IPS-NIHi7 (cell line): ENCODE data around the gene PARP6.

ENCODE experiments used
- DNase-seq: peaks from one replicate; pipeline ENCODE4 v3.0.0; 2012; ENCODE audit warnings: mixed read lengths; ENCODE audit errors: extremely low spot score

The PARP6 gene

DNA sequence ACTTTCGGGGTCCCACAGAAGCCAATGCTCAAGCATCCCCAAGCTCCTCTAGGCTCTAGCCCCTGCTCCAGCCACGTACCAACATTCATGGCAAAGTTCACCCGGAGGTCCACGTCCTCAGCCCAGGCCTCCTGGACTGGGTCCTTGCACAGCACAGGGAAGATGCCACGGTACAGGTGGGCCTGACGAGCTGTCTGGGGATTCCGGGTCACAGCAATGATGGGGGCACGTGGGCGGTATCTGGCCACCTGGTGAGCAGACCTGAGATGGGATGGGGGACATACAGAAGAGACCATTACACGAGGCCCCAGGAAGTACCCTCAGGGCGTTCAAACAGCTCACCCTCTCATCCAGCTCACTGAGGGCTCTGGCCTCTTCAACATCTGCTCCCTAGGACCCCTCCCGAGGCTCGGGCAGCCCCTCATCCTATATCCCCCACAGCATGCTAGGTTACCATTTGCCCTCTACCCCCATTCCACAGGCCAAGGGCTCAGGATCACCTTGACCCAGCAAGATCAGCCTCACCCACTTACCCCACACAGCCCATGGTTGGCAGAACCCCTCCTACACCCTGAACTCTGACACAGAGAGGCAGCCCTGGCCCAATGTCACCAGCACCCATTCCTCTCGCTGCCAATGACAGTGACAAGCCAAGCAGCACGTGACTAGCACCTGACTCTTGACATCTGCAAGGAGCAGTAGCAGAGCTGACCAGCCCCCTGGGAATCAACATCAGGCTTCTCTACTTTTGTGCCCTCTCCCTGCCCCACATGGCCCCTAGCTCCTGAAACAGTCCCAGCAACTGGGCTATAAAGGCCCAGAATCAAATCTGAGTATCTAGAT is 71.7 kb downstream of the PARP6 start:
- no peak for DNase-seq

GRCh38 chr15:72199721-72200212 is 72.6 kb downstream of the PARP6 start:
- DNase-seq: peak; percentile 84

- no peak for DNase-seq
These were observed 73.2 kb downstream of the PARP6 start for GRCh38 chr15:72199205-72199515.

DNA sequence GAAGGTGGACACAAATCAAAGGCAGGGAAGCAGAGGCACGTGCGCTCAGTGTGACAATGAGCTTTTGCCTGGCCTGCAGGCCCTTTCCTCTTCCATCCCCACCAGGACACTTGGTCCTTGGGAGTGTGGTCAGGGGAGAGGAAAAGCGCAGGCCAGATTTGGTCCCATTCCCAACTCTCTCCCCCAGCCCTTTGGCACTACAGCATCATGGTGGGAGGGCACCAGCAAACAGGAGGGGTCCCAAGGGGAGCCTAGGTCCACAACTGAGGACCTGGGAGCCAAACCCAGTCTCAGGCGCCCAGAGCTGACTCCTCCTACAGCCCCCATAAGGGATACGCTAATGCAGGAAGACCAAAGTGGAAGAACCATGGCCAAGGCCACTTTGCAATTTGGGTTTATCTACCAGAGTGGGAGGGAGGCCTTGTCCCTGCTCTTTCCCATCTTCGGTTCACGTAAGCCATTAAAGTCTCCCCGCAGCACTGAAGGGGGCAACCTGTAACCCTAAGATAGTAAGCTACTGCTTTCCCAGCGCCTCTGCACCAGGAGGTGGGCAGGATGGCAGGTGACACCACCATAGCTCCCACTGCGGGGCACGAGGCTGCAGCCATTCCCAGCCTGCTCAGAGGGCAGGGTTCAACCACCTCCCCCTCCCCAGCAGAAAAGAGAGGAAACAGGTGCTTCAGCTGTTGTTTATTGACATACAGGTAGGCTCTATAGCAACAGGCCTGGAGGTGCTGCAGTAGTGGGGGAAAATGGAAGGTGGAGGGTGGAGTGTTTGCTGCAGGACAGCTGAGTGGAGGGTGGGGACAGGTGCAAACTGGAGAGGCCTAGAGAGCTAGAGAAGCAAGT is 73.8 kb downstream of the PARP6 start:
- DNase-seq: no peak

DNA sequence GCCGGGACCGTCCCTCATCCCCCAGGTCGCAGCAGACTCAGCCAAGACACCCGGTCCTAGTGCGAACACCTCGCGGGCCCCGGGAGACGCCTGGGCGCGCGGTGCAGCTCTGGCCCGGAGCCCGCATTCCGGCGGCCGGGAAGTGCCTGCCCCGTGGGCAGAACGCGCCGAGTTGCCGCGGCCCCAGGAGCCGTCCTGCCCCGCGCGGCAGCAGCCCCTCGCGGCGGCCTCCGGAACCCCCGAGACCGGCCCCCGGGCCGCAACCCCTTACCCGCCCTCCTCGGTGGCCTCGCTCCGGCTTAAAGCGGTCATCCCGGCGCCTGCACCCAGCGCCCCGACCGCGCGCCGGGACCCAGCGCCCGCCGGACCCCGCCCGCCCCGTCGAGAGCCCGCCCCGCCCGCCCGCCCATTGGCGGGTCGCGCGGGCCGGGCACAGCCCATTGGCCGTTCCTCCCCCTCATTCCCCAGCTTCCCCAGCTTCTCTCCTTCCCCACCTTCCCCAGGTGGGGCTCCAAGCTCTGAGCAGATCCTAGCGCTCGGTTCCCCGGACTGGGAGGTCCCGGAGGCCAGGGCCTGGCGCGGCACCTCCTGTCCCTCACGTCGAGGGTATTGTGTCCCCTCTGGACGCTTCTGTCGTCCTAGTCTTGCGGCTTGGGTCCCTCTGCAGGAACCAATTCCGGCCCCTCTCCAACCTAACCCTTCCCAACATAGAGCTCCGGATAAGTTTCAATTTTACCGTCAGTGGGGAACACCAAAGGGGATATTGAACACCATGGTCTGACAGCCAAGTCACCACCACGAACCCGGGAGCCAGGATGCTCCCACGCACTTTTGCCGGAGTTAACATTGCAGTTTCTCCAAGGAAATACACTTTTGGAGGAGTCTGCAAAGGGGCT is 74.6 kb downstream of the PARP6 start, which contains the start of gene GRAMD2A:
TSS of gene GRAMD2A (minus strand) at position 328 of the 896 bp plus-strand sequence.
- DNase-seq: peak; percentile 95

DNA sequence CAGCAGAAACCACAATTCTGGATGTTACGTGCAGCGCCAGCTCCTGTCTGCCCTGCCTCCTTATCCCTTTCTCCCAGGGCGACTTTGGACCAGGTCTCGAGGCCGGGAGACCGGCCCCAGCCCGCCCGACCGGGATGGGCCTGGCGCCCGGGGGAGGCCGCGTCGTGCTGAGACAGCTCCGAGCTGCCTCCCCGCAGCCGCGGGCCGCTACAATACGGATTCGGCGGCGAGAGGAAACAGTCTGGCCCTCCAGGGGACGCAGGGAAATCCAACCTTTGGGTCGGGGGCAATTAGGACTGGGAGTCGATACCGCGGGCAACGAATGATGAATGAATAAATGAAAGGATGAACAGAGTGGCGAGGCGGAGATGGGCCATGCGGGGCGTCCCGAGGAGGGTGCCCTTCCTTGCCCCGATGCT is 75.3 kb downstream of the PARP6 start:
- DNase-seq: no peak

GRCh38 chr15:72196409-72197040 is 75.8 kb downstream of the PARP6 start:
- DNase-seq: no peak

DNA sequence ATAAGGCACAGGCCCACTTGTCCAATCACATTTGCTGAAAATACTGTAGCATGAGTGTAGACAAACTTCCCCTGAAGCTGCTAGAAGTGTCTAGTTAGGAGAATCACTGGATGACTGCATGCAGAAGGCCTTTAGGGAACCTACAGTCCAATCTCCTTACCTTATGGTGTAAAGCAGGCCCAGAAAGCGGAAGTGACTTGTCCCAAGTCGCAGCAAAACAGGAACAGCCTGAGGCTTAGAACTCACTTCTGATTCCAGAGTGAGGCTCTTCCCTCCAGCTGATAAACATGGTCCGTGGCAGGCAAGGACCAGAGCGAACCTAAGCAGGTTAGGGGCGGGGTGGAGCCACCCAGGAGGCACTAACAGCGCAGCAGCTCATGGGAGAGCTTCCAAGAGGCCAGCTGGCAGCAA is 77.2 kb downstream of the PARP6 start:
- no peak for DNase-seq

DNA sequence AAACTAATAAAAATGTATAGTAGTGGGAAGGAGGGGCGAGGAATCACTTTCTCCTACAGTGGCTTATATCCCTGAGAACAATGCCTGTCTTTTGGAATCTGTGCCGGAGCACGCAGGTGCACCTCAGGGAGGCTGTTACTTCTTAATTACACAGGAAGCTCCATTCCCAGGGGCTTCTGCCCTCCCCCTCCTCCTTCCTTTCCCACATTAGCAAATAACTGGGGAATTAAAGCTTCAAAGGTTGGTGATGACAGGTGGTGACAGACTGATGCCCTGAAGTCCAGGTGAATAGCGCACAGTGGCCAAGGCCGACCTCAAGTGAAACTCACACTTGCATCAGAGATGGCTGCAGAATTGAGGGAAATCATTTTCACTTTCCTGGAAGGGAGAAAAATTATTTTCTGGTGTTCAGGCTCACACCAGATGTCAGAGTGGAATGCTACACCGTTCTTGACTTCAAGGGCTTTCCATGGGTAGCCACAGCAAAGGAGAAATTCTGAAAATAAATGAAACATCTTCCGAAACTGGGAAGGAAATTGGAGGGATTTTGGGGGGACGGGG is 78.4 kb downstream of the PARP6 start:
- DNase-seq: peak; percentile 11

GRCh38 chr15:72192416-72192815 is 79.9 kb downstream of the PARP6 start:
- no peak for DNase-seq
